C4-2B (cell line): ENCODE data around the gene SND1.

Experiments used
- H3K27ac ChIP-seq: fragments of 450-650 bp; 2 replicates; pipeline ENCODE4 v1.5.1; 2017
- ZFX ChIP-seq: fragments of 450-650 bp; IDR thresholded peaks from 2 replicates; pipeline ENCODE4 v1.6.1; 2017
- TF ChIP-seq, protein P1 (sequence below): fragments of 450-650 bp; conservative IDR thresholded peaks from 2 replicates; pipeline ENCODE4 v1.5.1; 2017; ENCODE audit warnings: mild to moderate bottlenecking

Gene SND1

DNA sequence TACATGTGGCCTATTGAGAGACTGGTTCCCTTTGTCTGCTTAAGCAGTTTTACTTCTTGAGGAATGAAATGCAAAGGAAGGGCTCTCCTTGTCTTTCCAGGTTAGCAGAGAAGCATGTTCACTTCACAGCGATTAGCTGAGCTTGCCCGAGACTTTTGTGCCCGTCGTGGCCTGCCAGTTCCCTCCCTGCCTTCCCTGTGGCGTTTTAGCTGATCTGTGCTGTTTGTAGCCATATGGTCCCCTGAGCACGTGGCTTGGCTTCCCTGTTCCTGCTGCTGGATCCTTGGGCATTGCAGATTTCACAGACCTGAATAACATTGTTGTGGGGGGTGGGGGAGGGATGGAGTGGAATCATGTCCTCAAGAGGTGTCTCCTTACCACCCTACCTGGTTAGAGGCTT lies 61.8 kb downstream of the SND1 start:
- no peak overlapping the region for H3K27ac ChIP-seq

DNA sequence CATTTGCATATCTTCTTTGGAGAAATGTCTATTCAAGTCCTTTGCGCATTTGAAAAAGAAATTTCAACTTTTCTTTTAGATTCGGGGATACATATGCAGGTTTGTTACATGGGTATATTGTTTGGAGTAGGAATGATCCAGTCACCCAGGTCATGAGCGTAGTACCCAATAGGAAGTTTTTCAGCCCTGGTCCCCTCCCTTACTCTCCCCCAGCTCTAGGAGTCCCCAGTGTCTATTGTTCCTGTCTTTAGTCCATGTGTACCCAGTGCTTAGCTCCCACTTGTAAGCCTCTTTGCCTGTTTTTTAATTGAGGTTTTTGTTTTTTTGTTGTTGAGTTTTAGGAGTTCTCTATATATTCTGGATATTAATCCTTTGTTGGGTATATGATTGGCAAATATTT lies 63.3 kb downstream of the SND1 start:
- TF ChIP-seq ZFX = no peak
- TF ChIP-seq, protein P1, sequence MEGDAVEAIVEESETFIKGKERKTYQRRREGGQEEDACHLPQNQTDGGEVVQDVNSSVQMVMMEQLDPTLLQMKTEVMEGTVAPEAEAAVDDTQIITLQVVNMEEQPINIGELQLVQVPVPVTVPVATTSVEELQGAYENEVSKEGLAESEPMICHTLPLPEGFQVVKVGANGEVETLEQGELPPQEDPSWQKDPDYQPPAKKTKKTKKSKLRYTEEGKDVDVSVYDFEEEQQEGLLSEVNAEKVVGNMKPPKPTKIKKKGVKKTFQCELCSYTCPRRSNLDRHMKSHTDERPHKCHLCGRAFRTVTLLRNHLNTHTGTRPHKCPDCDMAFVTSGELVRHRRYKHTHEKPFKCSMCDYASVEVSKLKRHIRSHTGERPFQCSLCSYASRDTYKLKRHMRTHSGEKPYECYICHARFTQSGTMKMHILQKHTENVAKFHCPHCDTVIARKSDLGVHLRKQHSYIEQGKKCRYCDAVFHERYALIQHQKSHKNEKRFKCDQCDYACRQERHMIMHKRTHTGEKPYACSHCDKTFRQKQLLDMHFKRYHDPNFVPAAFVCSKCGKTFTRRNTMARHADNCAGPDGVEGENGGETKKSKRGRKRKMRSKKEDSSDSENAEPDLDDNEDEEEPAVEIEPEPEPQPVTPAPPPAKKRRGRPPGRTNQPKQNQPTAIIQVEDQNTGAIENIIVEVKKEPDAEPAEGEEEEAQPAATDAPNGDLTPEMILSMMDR = no peak

More for the DNA sequence above, 61.8 kb downstream of the SND1 start:
- no peak for TF ChIP-seq ZFX

DNA sequence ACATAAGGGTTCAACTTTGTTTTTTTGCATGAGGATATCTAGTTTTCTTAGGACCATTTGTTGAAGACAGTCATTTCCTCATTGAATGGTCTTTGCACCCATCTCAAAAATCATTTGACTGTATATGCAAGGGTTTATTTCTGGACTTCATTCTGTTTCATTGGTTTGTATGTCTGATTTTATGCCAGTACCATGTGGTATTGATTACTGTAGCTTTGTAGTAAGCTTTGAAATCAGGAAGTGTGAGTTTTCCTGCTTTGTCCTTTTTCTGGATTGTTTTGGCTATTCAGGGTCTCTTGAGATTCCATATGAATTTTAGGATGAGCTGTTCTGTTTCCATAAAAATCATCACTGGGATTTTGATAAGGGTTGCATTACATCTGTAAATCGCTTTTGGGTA lies 63.9 kb downstream of the SND1 start:
- no peak overlapping the region for H3K27ac ChIP-seq

More for the DNA sequence above, 63.3 kb downstream of the SND1 start:
- no peak overlapping the region for H3K27ac ChIP-seq

DNA sequence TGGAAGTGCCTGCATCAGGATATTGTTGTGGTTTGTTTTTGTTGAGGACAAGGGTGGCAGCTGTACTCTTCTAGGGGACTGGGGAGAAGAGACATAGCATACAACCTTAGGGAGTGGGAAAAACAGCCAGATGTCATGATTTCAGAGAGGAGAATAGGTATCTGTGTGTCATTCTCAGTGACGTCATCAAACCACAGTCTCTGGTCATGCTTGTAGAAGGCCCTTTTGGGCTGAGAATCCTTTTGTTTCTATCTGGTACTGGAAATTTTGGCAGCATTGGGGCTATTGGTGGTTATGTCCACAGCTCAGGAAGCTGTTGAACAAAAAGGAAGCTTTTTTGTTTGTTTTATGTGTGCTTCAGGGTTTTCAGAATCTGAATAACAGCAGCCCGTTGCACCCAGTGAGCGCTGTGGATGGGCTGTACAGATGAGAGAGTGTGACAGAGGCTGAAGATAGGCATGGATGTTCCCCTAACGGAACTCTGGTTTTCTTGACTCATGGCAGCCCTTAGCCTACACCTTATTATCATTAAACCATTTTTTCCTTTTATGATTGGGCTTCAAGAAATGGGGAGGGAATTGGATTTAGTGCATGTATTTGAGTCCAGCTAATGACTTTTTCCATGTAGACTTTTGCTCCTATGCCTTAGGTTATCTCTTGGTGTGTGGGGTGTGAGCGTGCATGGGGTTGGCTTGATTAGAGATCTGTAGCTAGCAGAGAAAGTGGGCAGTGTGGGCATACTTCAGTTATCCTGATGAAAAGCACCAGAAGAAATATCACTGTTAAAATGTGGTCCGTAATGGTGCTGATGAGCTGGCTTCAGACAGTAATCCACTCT lies 65.7 kb downstream of the SND1 start:
- no peak for TF ChIP-seq ZFX
- TF ChIP-seq, protein P1 = no peak
- H3K27ac ChIP-seq = no peak overlapping the region; the same call in 1 of the 2 replicates

More for the DNA sequence above, 63.9 kb downstream of the SND1 start:
- no peak for TF ChIP-seq ZFX
- TF ChIP-seq, protein P1 = no peak

DNA sequence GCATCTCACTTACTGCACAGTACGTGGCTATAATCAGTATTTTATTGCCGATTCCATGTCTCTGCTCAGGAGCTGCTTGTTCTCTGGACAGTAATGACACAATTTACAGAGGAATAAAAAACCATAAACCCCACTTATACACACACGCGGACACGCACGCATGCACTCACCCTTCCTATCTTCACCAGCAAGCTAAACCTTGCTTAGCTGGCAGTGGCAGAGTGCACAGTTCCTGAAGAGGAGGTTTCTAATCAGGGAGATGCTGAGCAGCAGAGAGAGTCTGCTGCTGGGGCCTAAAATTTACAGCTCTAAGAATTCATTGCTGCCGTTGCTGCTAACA lies 66.3 kb downstream of the SND1 start:
- TF ChIP-seq ZFX = no peak
- TF ChIP-seq, protein P1 = no peak
- H3K27ac ChIP-seq = no peak overlapping the region

DNA sequence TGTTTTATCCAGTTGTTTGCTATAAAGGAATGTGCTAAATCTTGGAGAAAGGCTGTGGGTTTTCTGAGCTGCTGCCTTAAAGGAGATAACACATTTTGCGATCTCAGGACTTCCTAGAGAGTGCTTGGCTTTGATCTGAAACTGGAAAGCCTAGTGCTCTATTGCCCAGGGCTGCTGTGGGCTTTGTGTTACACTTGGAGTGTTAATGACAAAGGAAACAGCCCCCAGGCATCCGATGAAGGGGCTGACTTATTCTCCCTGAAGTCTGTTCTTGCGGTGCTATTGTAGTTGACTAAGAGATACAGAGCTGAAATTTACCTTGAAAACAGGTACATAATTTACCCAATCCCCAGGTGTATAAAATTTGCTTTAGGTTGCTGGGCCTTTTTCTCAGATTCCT lies 74.5 kb downstream of the SND1 start:
- no peak overlapping the region for H3K27ac ChIP-seq
- TF ChIP-seq ZFX = no peak
- TF ChIP-seq, protein P1 = no peak

DNA sequence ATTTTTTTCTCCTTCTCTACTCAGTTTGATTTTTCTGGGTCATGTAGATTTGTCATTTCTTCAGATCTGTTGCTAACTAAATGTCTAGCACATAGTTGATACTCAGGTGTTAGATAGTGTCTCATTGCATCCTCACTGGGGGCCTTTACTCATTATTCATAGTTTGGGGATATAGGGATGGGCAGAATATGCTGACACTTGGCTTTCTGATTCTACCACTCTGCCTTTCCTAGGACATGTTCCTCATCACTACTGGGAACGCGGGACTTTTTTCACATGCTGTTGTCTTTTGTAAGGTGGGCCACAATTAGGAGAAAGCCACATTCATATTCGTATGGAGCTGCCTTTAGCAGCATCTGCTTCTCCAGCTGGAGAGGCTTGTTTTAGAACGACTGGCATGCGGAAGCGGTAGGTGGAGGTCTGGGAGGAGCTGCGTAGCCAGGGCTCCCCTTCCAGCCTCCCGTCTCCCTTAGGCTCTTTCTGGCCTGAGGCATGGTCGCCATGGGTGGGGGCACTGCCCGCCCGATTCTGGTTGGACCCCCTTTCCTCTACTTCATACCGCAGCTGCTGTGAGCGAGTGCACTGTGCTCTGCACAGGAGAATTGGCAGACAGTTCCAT lies 78.8 kb downstream of the SND1 start:
- TF ChIP-seq, protein P1 = no peak
- TF ChIP-seq ZFX = no peak
- peak overlapping the region; percentile 74 for H3K27ac ChIP-seq
